Activated effector memory CD4-positive, alpha-beta T cell treated with anti-CD3 and anti-CD28 coated beads, Interleukin-2, amount 50 U/mL, for 16 hours (primary cell): ENCODE measurements around the gene LRRC28.

ENCODE experiments used
- DNase-seq: peaks from one replicate; pipeline ENCODE4 v3.0.0-alpha.2; 2020

Gene LRRC28

DNA sequence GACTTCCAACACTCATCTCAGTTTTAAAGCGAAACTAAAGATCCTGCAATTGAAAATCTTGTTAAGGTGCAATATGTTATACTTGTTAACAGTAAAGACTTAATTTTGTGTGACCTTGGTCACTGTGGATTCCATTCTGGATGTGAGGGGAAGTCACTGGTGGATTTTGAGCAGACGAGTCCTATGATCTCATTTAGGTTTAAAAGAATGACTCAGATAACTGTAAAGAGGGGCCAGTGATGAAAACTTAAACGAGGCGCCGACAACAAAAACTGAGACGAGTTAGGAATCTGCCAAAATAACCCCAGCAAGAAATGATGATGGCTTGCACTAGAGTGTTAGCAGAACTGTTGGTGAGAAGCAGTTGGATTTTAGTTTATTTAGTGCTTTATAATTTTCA lies 56.5 kb downstream of the LRRC28 start:
- DNase-seq = no peak

GRCh38 chr15:99310745-99311144 lies 59.5 kb downstream of the LRRC28 start:
- DNase-seq = no peak

DNA sequence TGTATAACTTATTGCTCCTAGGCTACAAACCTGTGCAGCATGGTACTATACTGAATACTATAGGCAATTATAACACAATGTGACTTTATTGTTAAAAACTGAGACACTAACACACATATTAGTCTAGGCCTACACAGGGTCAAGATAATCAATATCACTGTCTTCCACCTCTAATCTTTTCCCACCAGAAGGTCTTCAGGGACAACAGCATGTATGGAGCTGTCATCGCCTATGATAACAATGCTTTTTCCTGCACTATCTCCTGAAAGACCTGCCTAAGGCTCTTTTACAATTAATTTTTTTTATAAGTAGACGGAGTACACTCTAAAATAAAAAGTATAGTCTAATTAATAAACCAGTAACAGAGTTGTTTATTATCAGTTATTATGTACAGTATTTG lies 60.9 kb downstream of the LRRC28 start:
- DNase-seq = no peak

DNA sequence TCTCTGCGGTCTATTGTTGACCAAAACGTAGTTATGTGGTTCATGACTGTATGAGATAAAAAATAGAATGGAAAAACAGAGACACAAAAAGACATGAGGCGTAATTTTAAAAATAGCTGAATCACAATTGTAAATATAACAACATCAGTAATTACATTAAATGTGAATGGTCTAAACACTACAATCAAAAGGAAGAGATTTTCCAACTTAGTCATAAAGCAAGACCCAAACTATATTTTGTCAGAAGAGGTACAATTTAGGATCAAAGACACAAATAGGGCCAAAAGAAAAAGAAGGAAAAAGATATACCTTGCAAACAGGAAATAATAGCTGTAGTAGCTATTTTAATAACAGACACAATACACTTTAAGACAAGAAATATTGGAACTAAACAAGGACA lies 61.5 kb downstream of the LRRC28 start:
- no peak for DNase-seq

GRCh38 chr15:99315636-99316035 lies 64.4 kb downstream of the LRRC28 start:
- no peak for DNase-seq

DNA sequence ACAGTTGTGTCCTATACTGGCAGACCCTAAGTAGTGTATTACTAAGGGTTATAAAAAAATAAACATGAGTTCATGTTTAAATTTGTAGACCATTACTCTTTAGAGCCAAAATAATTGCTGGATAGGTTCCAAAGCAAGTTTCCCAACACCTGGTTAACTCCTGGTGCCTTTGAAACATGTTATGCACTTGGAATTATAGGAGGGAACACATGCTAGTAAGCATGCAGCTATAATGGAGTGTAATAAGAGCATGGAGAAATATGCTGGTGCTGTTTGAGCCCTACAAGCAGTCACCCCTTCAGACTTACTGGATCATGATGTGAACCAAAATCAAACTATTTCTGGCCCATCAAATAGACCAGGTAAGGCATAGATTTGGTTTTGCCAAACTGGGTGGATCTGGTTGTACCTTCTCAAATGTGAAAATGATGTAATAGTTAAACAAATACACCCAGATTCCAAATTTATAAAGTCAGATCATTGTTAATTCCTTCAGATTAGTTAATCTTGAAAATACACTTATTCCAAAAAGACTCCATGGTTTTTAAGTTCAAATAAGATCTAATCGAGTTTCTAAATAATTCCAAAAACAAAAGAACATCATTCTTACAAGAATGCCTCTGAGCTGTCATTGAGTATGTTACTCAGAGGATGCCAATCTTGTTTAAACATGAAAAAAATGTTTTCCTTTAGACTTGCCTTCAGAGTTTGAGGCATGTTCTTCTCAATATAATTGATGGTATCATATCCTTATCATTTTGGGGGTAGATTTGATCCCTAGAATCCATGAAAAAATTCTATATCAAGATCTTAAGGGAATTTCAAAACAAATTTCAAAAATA lies 69.3 kb downstream of the LRRC28 start:
- no peak for DNase-seq

GRCh38 chr15:99321468-99321867 lies 70.2 kb downstream of the LRRC28 start:
- no peak for DNase-seq

GRCh38 chr15:99322643-99323405 lies 71.5 kb downstream of the LRRC28 start:
- DNase-seq = no peak

DNA sequence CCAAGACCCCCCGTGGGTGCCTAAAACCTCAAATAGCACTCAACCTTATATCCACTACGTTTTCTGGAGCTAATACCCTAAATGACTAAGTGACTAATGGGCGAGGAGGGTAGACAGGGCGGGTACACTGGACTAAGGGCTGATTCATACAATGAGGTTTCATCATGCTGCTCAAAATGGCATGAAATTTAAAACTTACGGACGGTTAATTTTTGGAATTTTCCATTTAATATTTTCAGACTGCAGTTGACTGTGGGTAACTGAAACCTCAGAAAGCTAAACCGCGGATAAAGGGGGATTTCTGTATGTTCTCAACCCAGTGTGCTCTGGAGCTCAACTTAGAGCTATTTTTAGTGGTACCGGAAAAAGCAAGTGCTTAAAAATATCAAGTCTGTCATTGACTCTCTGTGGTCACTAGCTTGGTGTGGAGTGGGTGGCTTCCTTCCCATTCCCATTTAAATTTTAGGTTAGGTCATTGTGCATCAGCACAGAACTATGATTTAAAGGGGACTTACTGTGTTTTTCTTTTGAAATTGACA lies 72.9 kb downstream of the LRRC28 start:
- DNase-seq = no peak

- DNase-seq = no peak
These were observed 73.4 kb downstream of the LRRC28 start for GRCh38 chr15:99324700-99325099.

DNA sequence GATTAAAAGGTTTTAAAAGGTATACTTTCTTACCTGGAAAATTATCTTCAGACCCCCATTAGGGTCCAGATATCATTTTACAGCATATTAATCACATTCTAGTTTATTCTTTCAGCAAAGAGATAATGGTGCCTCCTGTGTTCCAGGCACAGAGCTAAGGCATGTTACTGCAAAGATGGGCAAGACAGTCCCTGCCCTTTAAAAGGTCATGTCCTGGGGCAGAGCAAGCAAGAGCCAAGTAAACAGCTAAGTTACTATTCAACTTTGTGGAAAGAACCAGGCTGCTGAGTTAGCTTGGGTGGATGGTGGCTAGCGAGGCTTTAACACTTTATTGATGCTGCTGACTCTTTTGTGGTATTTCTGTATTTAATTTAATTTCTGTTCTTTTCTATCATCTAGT lies 75.0 kb downstream of the LRRC28 start:
- DNase-seq = no peak

- DNase-seq = no peak
These were observed 77.1 kb downstream of the LRRC28 start for GRCh38 chr15:99328106-99329072.

GRCh38 chr15:99331381-99331780 lies 80.1 kb downstream of the LRRC28 start:
- DNase-seq = no peak

GRCh38 chr15:99333413-99333812 lies 82.1 kb downstream of the LRRC28 start:
- DNase-seq = no peak

- no peak for DNase-seq
These were observed 82.7 kb downstream of the LRRC28 start for GRCh38 chr15:99333981-99334380.

DNA sequence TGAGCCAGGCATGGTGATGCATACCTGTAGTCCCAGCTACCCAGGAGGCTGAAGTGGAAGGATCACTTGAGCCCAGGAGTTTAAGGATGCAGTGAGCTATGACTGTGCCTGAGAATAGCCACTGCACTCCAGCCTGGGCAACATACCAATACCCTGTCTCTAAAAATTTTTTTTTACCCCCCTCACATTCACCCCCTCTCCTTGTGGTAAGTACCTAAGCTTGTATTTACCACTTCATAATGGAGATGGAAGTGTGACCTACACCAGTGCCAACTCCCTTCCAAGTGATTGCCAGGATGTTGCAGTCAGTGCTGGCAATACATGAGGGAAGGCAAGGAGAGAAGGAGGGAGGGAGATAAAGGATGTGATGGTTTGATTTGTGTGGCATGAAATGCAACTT lies 84.2 kb downstream of the LRRC28 start:
- DNase-seq = no peak

DNA sequence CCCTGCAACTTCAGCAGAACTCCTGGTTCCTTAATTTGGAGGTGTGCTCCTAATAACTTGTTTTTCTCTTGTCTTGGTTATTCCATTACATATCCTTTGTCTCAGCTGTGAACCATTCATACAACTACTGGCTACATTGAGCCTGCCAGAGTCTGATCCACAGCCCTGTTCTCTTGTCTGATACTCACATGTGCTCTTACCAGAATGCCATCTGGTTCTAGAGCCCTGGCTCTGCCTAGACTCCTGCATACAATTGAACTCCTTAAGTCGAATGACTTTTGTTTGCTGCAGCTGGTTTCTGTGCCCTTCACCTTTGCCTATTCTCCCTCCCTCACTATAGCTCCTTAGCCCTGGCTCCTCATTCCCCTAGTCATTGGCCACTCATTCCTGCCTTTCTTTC lies 85.5 kb downstream of the LRRC28 start:
- no peak for DNase-seq

DNA sequence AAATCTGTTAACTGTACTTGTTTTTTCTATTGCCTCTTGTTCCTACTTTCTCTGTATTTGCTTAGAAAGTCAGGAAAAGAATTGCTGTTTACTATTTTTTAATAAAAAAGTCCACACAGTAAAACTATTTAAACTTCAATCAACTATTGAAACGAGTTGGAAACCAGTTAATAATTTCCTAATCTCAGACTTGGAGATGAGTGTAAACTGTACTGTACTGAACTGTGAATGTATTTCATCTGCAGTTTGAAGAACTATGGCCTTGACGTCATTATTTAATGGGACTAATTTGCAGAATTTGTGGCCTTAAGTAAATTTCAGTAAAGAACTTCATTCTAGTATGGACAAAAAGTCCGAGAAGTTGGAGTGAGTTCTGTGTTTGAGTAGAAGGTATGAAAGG lies 89.1 kb downstream of the LRRC28 start:
- DNase-seq = no peak

GRCh38 chr15:99341786-99342185 lies 90.5 kb downstream of the LRRC28 start:
- no peak for DNase-seq

DNA sequence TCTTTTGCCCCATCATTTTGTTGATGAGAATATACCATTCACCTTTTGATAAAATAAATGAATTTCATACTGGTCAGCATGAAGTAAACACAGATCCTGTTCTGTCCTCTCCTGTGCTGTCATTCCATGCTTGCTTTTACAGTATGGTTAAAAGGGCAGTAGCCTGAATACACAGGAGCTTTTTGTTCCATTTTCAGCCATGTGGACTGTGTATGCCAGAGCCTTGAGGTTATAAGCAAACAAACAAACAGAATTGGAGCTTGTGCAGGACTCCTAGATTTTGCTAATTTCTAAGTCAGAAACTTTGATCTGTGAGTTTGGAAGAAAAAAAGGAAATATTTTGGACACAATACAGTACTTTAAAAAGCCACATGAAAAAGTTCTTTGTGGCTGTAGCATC lies 91.9 kb downstream of the LRRC28 start:
- DNase-seq = no peak

GRCh38 chr15:99343881-99344551 lies 92.7 kb downstream of the LRRC28 start:
- peak; percentile 66 for DNase-seq

GRCh38 chr15:99344639-99345038 lies 93.4 kb downstream of the LRRC28 start:
- no peak for DNase-seq
